A673 (cell line): ENCODE results near the gene FOXJ3. TPM values are rescaled to one million over a fixed set of nuclear protein-coding genes. Genes with fewer than 3 reads are reported as not detected.

Source experiments
- BruUV-seq: library from RNA; stranded (reverse); fragments of 400-500 nt; replicated peaks from 2 replicates; lab custom pipeline; 2021; lab: Mats Ljungman, UMichigan
- CTCF ChIA-PET: fragments of 300-600 bp; sonication (Branson Sonifier 250); formaldehyde crosslinking; loops from one replicate; lab custom pipeline; 2022; ENCODE audit warnings: antibody characterized with exemption; lab: Charles Lee
- POLR2A ChIA-PET: fragments of 300-600 bp; sonication (Branson Sonifier 250); formaldehyde crosslinking; loops from one replicate; lab custom pipeline; 2022; ENCODE audit warnings: antibody characterized with exemption; ENCODE audit not compliant: low non-redundant PET; lab: Charles Lee
- DNase-seq: peaks from one replicate; pipeline ENCODE4 v3.0.0-alpha.2; 2015; ENCODE audit warnings: low spot score
- H3K27ac ChIP-seq: fragments of 200-600 bp; sonication (generic); 2 replicates; pipeline ENCODE4 v1.5.1; 2016; ENCODE audit warnings: mixed run types, low read depth, mild to moderate bottlenecking, mixed read lengths, antibody characterized with exemption, low read length; ENCODE audit not compliant: poor library complexity, severe bottlenecking
- H3K27me3 ChIP-seq: fragments of 200-600 bp; sonication (generic); replicated peaks from 2 replicates; pipeline ENCODE4 v1.6.1; 2017; ENCODE audit warnings: mixed run types, low read depth, mild to moderate bottlenecking, mixed read lengths, antibody characterized with exemption, low read length; ENCODE audit not compliant: insufficient read depth, poor library complexity
- H3K36me3 ChIP-seq: fragments of 200-600 bp; sonication (generic); 2 replicates; pipeline ENCODE4 v1.6.1; 2016; ENCODE audit warnings: mixed run types, mild to moderate bottlenecking, mixed read lengths, antibody characterized with exemption, low read length; ENCODE audit not compliant: insufficient read depth, poor library complexity, severe bottlenecking
- H3K4me1 ChIP-seq: fragments of 200-600 bp; sonication (generic); 2 replicates; pipeline ENCODE4 v1.6.1; 2017; ENCODE audit warnings: mixed run types, mild to moderate bottlenecking, mixed read lengths, antibody characterized with exemption, low read length; ENCODE audit not compliant: insufficient read depth, poor library complexity, severe bottlenecking
- H3K4me3 ChIP-seq: fragments of 200-600 bp; sonication (generic); 2 replicates; pipeline ENCODE4 v1.5.1; 2016; ENCODE audit warnings: low read depth, mixed run types, mild to moderate bottlenecking, mixed read lengths, low read length; ENCODE audit not compliant: poor library complexity, severe bottlenecking
- H3K9me3 ChIP-seq: fragments of 200-600 bp; sonication (generic); 2 replicates; pipeline ENCODE4 v1.6.1; 2016; ENCODE audit warnings: mixed run types, low read depth, mild to moderate bottlenecking, mixed read lengths, antibody characterized with exemption, low read length; ENCODE audit not compliant: poor library complexity, severe bottlenecking
- CTCF ChIP-seq: fragments of 300-800, 200-600 bp; sonication (generic); conservative IDR thresholded peaks from 2 replicates; pipeline ENCODE4 v1.5.1; 2017; ENCODE audit warnings: low read depth, mild to moderate bottlenecking, antibody characterized with exemption, low read length, moderate library complexity, mixed read lengths
- EZH2 ChIP-seq: fragments of 200-600 bp; sonication (generic); IDR thresholded peaks from 2 replicates; pipeline ENCODE4 v1.6.1; 2017; ENCODE audit warnings: borderline replicate concordance, low read depth, mild to moderate bottlenecking, mixed read lengths, antibody characterized with exemption, low read length; ENCODE audit not compliant: poor library complexity, severe bottlenecking
- intact Hi-C: fragments of 100-400 bp; cut with micrococcal nuclease; formaldehyde crosslinking; loops from one replicate; pipeline ENCODE4 v1.10.0; 2022; ENCODE audit not compliant: unreplicated experiment
- total RNA-seq: library from RNA; stranded (reverse); gene quantifications from 2 replicates; pipeline ENCODE4 v1.2.3, GENCODE V29; 2021

FOXJ3 gene
- total RNA-seq, 1 experiment from 2014 or later = 57.9 TPM

GRCh38 chr1:42305639-42306038 lies 29.4 kb downstream of the FOXJ3 start:
- intact Hi-C loops = no loop called here
- Histone ChIP-seq H3K27ac (no peak overlapping the region), H3K9me3 (peaks cover 28% of the 10 kb centered on the region), H3K27me3 (no peaks in the 10 kb centered on the region), H3K4me1 (no peaks in the 10 kb centered on the region), H3K4me3 (no peak overlapping the region), H3K36me3 (peaks cover 7% of the 10 kb centered on the region)
- POLR2A ChIA-PET = no interaction called here
- CTCF ChIA-PET = no interaction called here
- no peak for DNase-seq
- BruUV-seq = no TSS peak
- TF ChIP-seq CTCF (no peak), EZH2 (no peak)

- no peak for DNase-seq
- Histone ChIP-seq H3K27ac (no peak overlapping the region), H3K9me3 (peaks cover 33% of the 10 kb centered on the region), H3K4me3 (no peak overlapping the region), H3K27me3 (no peaks in the 10 kb centered on the region), H3K36me3 (peaks cover 7% of the 10 kb centered on the region), H3K4me1 (no peaks in the 10 kb centered on the region)
- no TSS peak for BruUV-seq
- TF ChIP-seq CTCF = no peak
- no peak for TF ChIP-seq EZH2
- CTCF ChIA-PET = no interaction called here
- POLR2A ChIA-PET = interaction anchor here (0.6 kb wide), 1 partner anchor 142 kb away, joined by 3 read pairs; no protein-coding TSS in a partner anchor
- intact Hi-C loops = no loop called here
Observed at GRCh38 chr1:42302034-42302433, 33.0 kb downstream of the FOXJ3 start.

GRCh38 chr1:42298520-42298919 lies 36.5 kb downstream of the FOXJ3 start:
- intact Hi-C loops = no loop called here
- H3K36me3 ChIP-seq = peaks cover 4% of the 10 kb centered on the region
- no peak for DNase-seq
- ChIA-PET CTCF (no interaction called here), POLR2A (no interaction called here)
- no peak for TF ChIP-seq CTCF
- TF ChIP-seq EZH2 = no peak
- H3K4me3 ChIP-seq = no peak overlapping the region
- H3K9me3 ChIP-seq = peaks cover 25% of the 10 kb centered on the region
- no TSS peak for BruUV-seq
- H3K4me1 ChIP-seq = no peaks in the 10 kb centered on the region
- H3K27me3 ChIP-seq = no peaks in the 10 kb centered on the region
- no peak overlapping the region for H3K27ac ChIP-seq
